HCT116 (cell line): ENCODE data around the gene SPIRE2. TPM values are rescaled to one million over a fixed set of nuclear protein-coding genes. Genes with fewer than 3 reads are reported as not detected.

Source experiments
- ATAC-seq: fragments of 200-7000 bp; cut with Tn5 transposase; 2 replicates; pipeline ENCODE4 v1.9.1; 2020; ENCODE audit warnings: mild to moderate bottlenecking, moderate library complexity
- BruUV-seq: library from RNA; stranded (reverse); fragments of 400-500 nt; replicated peaks from 2 replicates; lab custom pipeline; 2021; lab: Mats Ljungman, UMichigan
- CTCF ChIA-PET: fragments of 300-600 bp; sonication (Branson Sonifier 250); formaldehyde crosslinking; loops from one replicate; lab custom pipeline; 2021; ENCODE audit warnings: antibody characterized with exemption; lab: Charles Lee
- POLR2A ChIA-PET: fragments of 300-600, 350-600 bp; sonication (Branson Sonifier 250); formaldehyde crosslinking; loops from one replicate; lab custom pipeline; 2021; ENCODE audit warnings: antibody characterized with exemption; lab: Charles Lee
- RAD21 ChIA-PET, 2 experiments: fragments of 300-600 bp; sonication (Branson Sonifier 250); formaldehyde crosslinking; loops; one replicate each; lab custom pipeline; 2023; ENCODE audit warnings: low total read pairs in 2 of 2; ENCODE audit not compliant: uncharacterized antibody in 2 of 2, unreplicated experiment in 2 of 2, low non-redundant PET in 1 of 2; lab: Charles Lee
- DNase-seq: peaks from one replicate; pipeline ENCODE4 v3.0.0-alpha.2; 2010; ENCODE audit warnings: low read depth, low spot score
- H2AFZ ChIP-seq: fragments of 200-600 bp; shearing (Covaris generic), sonication (generic); 2 replicates; pipeline ENCODE4 v1.6.1; 2017; ENCODE audit warnings: low read depth, mixed run types, mixed read lengths, antibody characterized with exemption, low read length; ENCODE audit not compliant: poor library complexity, severe bottlenecking
- H3K27ac ChIP-seq: 2 replicates; pipeline ENCODE4 v1.5.1; 2012; ENCODE audit warnings: low read depth, low read length
- H3K27me3 ChIP-seq: fragments of 200-600 bp; sonication (generic); 2 replicates; pipeline ENCODE4 v1.6.1; 2016; ENCODE audit warnings: mixed run types, low read length, mixed read lengths; ENCODE audit not compliant: insufficient read depth
- H3K36me3 ChIP-seq, 2 experiments: fragments of 200-500 bp in 1 of 2; fragments of 200-600 bp in 1 of 2; sonication (Bioruptor generic) in 1 of 2; sonication (generic) in 1 of 2; 2 replicates each; pipeline versions ENCODE4 v1.5.1 to v1.6.1; 2014 to 2016; ENCODE audit warnings: low read length in 2 of 2, inconsistent platforms in 1 of 2, mixed read lengths in 1 of 2, mixed run types in 1 of 2; ENCODE audit not compliant: insufficient read depth in 2 of 2, control insufficient read depth in 1 of 2
- H3K4me1 ChIP-seq, 2 experiments: fragments of 200-600 bp in 1 of 2; sonication (generic) in 1 of 2; 2 replicates each; pipeline versions ENCODE4 v1.5.1 to v1.6.1; 2012 to 2017; ENCODE audit warnings: low read length in 2 of 2, inconsistent platforms in 1 of 2, mild to moderate bottlenecking in 1 of 2, mixed read lengths in 1 of 2, mixed run types in 1 of 2, moderate library complexity in 1 of 2; ENCODE audit not compliant: insufficient read depth in 2 of 2, control insufficient read depth in 1 of 2
- H3K4me2 ChIP-seq: fragments of 200-600 bp; sonication (generic); 2 replicates; pipeline ENCODE4 v1.6.1; 2017; ENCODE audit warnings: mixed run types, low read length, mixed read lengths
- H3K4me3 ChIP-seq, 2 experiments: fragments of 200-600 bp in 1 of 2; sonication (generic) in 1 of 2; replicated peaks in 1 of 2; 2 replicates each; pipeline ENCODE4 v1.5.1; 2011 to 2016; ENCODE audit warnings: low read length in 2 of 2, control low read depth in 1 of 2, low read depth in 1 of 2, mild to moderate bottlenecking in 1 of 2, mixed read lengths in 1 of 2, mixed run types in 1 of 2
- H3K79me2 ChIP-seq: fragments of 200-600 bp; sonication (generic); 2 replicates; pipeline ENCODE4 v1.6.1; 2017; ENCODE audit warnings: mild to moderate bottlenecking, mixed run types, low read length, moderate library complexity, mixed read lengths; ENCODE audit not compliant: insufficient read depth
- H3K9ac ChIP-seq: fragments of 200-600 bp; sonication (generic); 2 replicates; pipeline ENCODE4 v1.6.1; 2016; ENCODE audit warnings: low read length, mixed read lengths
- H3K9me2 ChIP-seq: fragments of 200-600 bp; sonication (generic), shearing (Covaris generic); 2 replicates; pipeline ENCODE4 v1.6.1; 2017; ENCODE audit warnings: mixed run types, mild to moderate bottlenecking, moderate library complexity; ENCODE audit not compliant: insufficient read depth
- H3K9me3 ChIP-seq, 2 experiments: fragments of 200-500 bp in 1 of 2; fragments of 200-600 bp in 1 of 2; sonication (Bioruptor generic) in 1 of 2; sonication (generic) in 1 of 2; 2 replicates each; pipeline ENCODE4 v1.6.1; 2014 to 2017; ENCODE audit warnings: low read length in 2 of 2, mixed read lengths in 2 of 2, inconsistent platforms in 1 of 2, low read depth in 1 of 2, mild to moderate bottlenecking in 1 of 2, mixed run types in 1 of 2, moderate library complexity in 1 of 2; ENCODE audit not compliant: control insufficient read depth in 1 of 2, insufficient read depth in 1 of 2
- H4K20me1 ChIP-seq: fragments of 200-600 bp; sonication (generic), shearing (Covaris generic); 2 replicates; pipeline ENCODE4 v1.6.1; 2017; ENCODE audit warnings: mixed run types, mild to moderate bottlenecking, moderate library complexity; ENCODE audit not compliant: insufficient read depth
- EGR1 ChIP-seq: IDR thresholded peaks from 2 replicates; pipeline ENCODE4 v1.6.1; 2012; ENCODE audit warnings: low read depth
- EZH2phosphoT487 ChIP-seq: fragments of 200-600 bp; IDR thresholded peaks from 2 replicates; pipeline ENCODE4 v1.6.1; 2018; ENCODE audit warnings: antibody characterized with exemption, borderline replicate concordance
- FOSL1 ChIP-seq: IDR thresholded peaks from 2 replicates; pipeline ENCODE4 v1.6.1; 2012; ENCODE audit warnings: low read depth
- POLR2A ChIP-seq: IDR thresholded peaks from 2 replicates; pipeline ENCODE4 v1.7.0; 2011; ENCODE audit warnings: borderline replicate concordance; ENCODE audit not compliant: insufficient read depth, insufficient read length; ENCODE audit errors: extremely low read depth
- ZNF274 ChIP-seq: fragments of 200-500 bp; sonication (Bioruptor generic); IDR thresholded peaks from 2 replicates; pipeline ENCODE4 v1.6.1; 2014; ENCODE audit warnings: mild to moderate bottlenecking, low read depth, low read length, inconsistent platforms
- intact Hi-C: fragments of 100-400 bp; cut with micrococcal nuclease; formaldehyde crosslinking; loops from 2 replicates; pipeline ENCODE4 v1.10.0; 2022
- total RNA-seq: library from RNA; stranded (reverse); gene quantifications from one replicate; pipeline ENCODE4 v1.2.1, GENCODE V29; 2021; ENCODE audit not compliant: unreplicated experiment
- TF ChIP-seq, protein P1 (sequence below), 3 experiments: fragments of 200-600 bp in 1 of 3; sonication (generic) in 1 of 3; IDR thresholded peaks in 2 of 3; conservative IDR thresholded peaks in 1 of 3; 2 replicates each; pipeline ENCODE4 v1.5.1; 2012 to 2017; ENCODE audit warnings: low read depth in 2 of 3, low read length in 2 of 3, antibody characterized with exemption in 1 of 3, borderline replicate concordance in 1 of 3, control low read depth in 1 of 3, mild to moderate bottlenecking in 1 of 3, mixed read lengths in 1 of 3, mixed run types in 1 of 3, moderate library complexity in 1 of 3; ENCODE audit not compliant: insufficient read depth in 1 of 3

SPIRE2 gene
- total RNA-seq, 1 experiment from 2014 or later: 21.2 TPM

DNA sequence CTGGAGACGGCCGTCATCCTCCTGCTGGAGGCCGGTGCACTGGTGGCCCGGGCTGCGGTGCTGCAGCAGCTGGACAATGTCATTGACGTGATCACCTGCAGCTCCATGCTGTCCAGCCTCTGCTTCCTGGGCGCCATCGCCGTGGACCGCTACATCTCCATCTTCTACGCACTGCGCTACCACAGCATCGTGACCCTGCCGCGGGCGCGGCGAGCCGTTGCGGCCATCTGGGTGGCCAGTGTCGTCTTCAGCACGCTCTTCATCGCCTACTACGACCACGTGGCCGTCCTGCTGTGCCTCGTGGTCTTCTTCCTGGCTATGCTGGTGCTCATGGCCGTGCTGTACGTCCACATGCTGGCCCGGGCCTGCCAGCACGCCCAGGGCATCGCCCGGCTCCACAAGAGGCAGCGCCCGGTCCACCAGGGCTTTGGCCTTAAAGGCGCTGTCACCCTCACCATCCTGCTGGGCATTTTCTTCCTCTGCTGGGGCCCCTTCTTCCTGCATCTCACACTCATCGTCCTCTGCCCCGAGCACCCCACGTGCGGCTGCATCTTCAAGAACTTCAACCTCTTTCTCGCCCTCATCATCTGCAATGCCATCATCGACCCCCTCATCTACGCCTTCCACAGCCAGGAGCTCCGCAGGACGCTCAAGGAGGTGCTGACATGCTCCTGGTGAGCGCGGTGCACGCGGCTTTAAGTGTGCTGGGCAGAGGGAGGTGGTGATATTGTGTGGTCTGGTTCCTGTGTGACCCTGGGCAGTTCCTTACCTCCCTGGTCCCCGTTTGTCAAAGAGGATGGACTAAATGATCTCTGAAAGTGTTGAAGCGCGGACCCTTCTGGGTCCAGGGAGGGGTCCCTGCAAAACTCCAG, 91.5 kb downstream of the SPIRE2 start:
- RAD21 ChIA-PET: no interaction called here
- Histone ChIP-seq H3K27ac (peak overlapping the region; percentile 87; the same call in 1 of the 2 replicates), H3K4me1 (peaks cover 56 to 84% of the 10 kb centered on the region in 2 experiments), H3K79me2 (peaks cover 15% of the 10 kb centered on the region), H3K9ac (no peak overlapping the region), H3K9me3 (no peaks in the 10 kb centered on the region), H3K27me3 (no peaks in the 10 kb centered on the region), H3K4me2 (peak overlapping the region; percentile 79; the same call in 1 of the 2 replicates), H3K36me3 (no peaks in the 10 kb centered on the region), H4K20me1 (peaks cover 8% of the 10 kb centered on the region; the same call in 1 of the 2 replicates), H2AFZ (no peak overlapping the region), H3K9me2 (no peaks in the 10 kb centered on the region), H3K4me3 (no peak overlapping the region)
- intact Hi-C loops: loop anchor here (5.0 kb wide), 1 partner anchor 47 kb away; the partner anchor contains the start of gene TCF25
- POLR2A ChIA-PET: interaction anchor here (1.3 to 2.0 kb wide), 2 partner anchors 11 to 46 kb away, joined by 5 to 9 read pairs; partner anchors contain the start of gene TCF25
- CTCF ChIA-PET: interaction anchor here (2.3 to 5.1 kb wide), 2 partner anchors 10 to 11 kb away, joined by 26 to 57 read pairs; no protein-coding TSS in a partner anchor
- TF ChIP-seq ZNF274: no peak
- TF ChIP-seq EZH2phosphoT487: no peak
- TF ChIP-seq, protein P1, sequence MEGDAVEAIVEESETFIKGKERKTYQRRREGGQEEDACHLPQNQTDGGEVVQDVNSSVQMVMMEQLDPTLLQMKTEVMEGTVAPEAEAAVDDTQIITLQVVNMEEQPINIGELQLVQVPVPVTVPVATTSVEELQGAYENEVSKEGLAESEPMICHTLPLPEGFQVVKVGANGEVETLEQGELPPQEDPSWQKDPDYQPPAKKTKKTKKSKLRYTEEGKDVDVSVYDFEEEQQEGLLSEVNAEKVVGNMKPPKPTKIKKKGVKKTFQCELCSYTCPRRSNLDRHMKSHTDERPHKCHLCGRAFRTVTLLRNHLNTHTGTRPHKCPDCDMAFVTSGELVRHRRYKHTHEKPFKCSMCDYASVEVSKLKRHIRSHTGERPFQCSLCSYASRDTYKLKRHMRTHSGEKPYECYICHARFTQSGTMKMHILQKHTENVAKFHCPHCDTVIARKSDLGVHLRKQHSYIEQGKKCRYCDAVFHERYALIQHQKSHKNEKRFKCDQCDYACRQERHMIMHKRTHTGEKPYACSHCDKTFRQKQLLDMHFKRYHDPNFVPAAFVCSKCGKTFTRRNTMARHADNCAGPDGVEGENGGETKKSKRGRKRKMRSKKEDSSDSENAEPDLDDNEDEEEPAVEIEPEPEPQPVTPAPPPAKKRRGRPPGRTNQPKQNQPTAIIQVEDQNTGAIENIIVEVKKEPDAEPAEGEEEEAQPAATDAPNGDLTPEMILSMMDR (IDR thresholded peaks at IDR 0.05 in 2 of 3, conservative IDR thresholded peaks at IDR 0.05 in 1 of 3; ENCODE audit: borderline replicate concordance in 1 of 3, insufficient read depth in 1 of 3, low read depth in 2 of 3, low read length in 2 of 3): no peak
- TF ChIP-seq POLR2A: no peak
- TF ChIP-seq FOSL1: no peak
- TF ChIP-seq EGR1: no peak
- BruUV-seq: no TSS peak
- ATAC-seq: no peak
- DNase-seq: no peak
